Vagina (tissue), 2 donors: Measurements from ENCODE around the gene FBXL7. TPM values are rescaled to one million over a fixed set of nuclear protein-coding genes. Genes with fewer than 3 reads are reported as not detected.

Source experiments
- DNase-seq, 2 donors: peaks; one replicate each; pipeline ENCODE4 v3.0.0-alpha.2; 2017; ENCODE audit errors: extremely low spot score in 2 of 2
- H3K27ac ChIP-seq: fragments of 200-600 bp; sonication (generic); one replicate; pipeline ENCODE4 v1.5.1; 2019
- H3K27me3 ChIP-seq: fragments of 200-600 bp; sonication (generic); one replicate; pipeline ENCODE4 v1.5.1; 2019
- H3K36me3 ChIP-seq, 2 donors: fragments of 200-600 bp; sonication (generic); one replicate each; pipeline ENCODE4 v1.5.1; 2017 to 2019
- H3K4me1 ChIP-seq: fragments of 200-600 bp; sonication (generic); one replicate; pipeline ENCODE4 v1.5.1; 2019
- H3K4me3 ChIP-seq, 2 donors: fragments of 200-600 bp; sonication (generic); 1 replicate in 1 of 2; 2 replicates in 1 of 2; pipeline ENCODE4 v1.5.1; 2016 to 2019
- H3K9me3 ChIP-seq: fragments of 200-600 bp; sonication (generic); one replicate; pipeline ENCODE4 v1.5.1; 2019
- CTCF ChIP-seq, 3 experiments: fragments of 450-650 bp in 2 of 3; fragments of 200-600 bp in 1 of 3; sonication (generic) in 1 of 3; IDR thresholded peaks; one replicate each; pipeline ENCODE4 v1.5.1; 2017 to 2019; ENCODE audit warnings: antibody characterized with exemption in 3 of 3, mild to moderate bottlenecking in 2 of 3, moderate library complexity in 2 of 3
- POLR2A ChIP-seq, 2 donors: fragments of 450-650 bp; IDR thresholded peaks; one replicate each; pipeline ENCODE4 v1.6.1; 2017; ENCODE audit warnings: antibody characterized with exemption in 2 of 2, mild to moderate bottlenecking in 2 of 2, moderate library complexity in 2 of 2
- POLR2AphosphoS5 ChIP-seq, 2 donors: sonication (generic); formaldehyde crosslinking; IDR thresholded peaks; one replicate each; pipeline ENCODE4 v1.9.0; 2017; ENCODE audit warnings: antibody characterized with exemption in 2 of 2, mild to moderate bottlenecking in 2 of 2, low read depth in 1 of 2; ENCODE audit not compliant: insufficient read depth in 1 of 2
- intact Hi-C: fragments of 100-400 bp; cut with DNase I; formaldehyde crosslinking; loops from one replicate; pipeline ENCODE4 v1.15.1; 2023
- total RNA-seq: library from RNA; depleted of rRNA; stranded (reverse); fragments of >200 nt; gene quantifications from one replicate; pipeline ENCODE4 v1.2.3, GENCODE V29; 2016

Gene FBXL7
- total RNA-seq, 1 donor from 2014 or later = 21.1 TPM

- intact Hi-C loops = no loop called here
- Histone ChIP-seq H3K9me3 (no peaks in the 10 kb centered on the region), H3K4me1 (peaks cover 16% of the 10 kb centered on the region), H3K4me3 (no peak overlapping the region), H3K27ac (no peak overlapping the region), H3K36me3 (no peaks in the 10 kb centered on the region), H3K27me3 (no peaks in the 10 kb centered on the region)
- no peak for DNase-seq
- TF ChIP-seq CTCF (IDR thresholded peaks at IDR 0.05) = no peak
- TF ChIP-seq POLR2AphosphoS5 (IDR thresholded peaks at IDR 0.05; ENCODE audit: insufficient read depth in 1 of 2, low read depth in 1 of 2) = no peak
- no peak for TF ChIP-seq POLR2A (IDR thresholded peaks at IDR 0.05)
Observed at GRCh38 chr5:15529821-15530220, 29.8 kb downstream of the FBXL7 start.

- no peak overlapping the region for H3K4me3 ChIP-seq
- H3K9me3 ChIP-seq = no peaks in the 10 kb centered on the region
- no peak overlapping the region for H3K27ac ChIP-seq
- no peak for TF ChIP-seq POLR2AphosphoS5 (IDR thresholded peaks at IDR 0.05; ENCODE audit: insufficient read depth in 1 of 2, low read depth in 1 of 2)
- TF ChIP-seq POLR2A (IDR thresholded peaks at IDR 0.05) = no peak
- TF ChIP-seq CTCF (IDR thresholded peaks at IDR 0.05) = no peak
- H3K4me1 ChIP-seq = peaks cover 16% of the 10 kb centered on the region
- H3K36me3 ChIP-seq = no peaks in the 10 kb centered on the region
- no peaks in the 10 kb centered on the region for H3K27me3 ChIP-seq
- intact Hi-C loops = no loop called here
- DNase-seq = no peak
Observed at GRCh38 chr5:15533129-15533893, 33.3 kb downstream of the FBXL7 start.

GRCh38 chr5:15535938-15536337 lies 36.0 kb downstream of the FBXL7 start:
- DNase-seq = no peak
- no peak overlapping the region for H3K27ac ChIP-seq
- intact Hi-C loops = no loop called here
- TF ChIP-seq CTCF (IDR thresholded peaks at IDR 0.05) (no peak), POLR2AphosphoS5 (IDR thresholded peaks at IDR 0.05; ENCODE audit: insufficient read depth in 1 of 2, low read depth in 1 of 2) (no peak), POLR2A (IDR thresholded peaks at IDR 0.05) (no peak)
- H3K36me3 ChIP-seq = no peaks in the 10 kb centered on the region
- no peak overlapping the region for H3K4me3 ChIP-seq
- H3K27me3 ChIP-seq = no peaks in the 10 kb centered on the region
- peaks cover 16% of the 10 kb centered on the region for H3K4me1 ChIP-seq
- no peaks in the 10 kb centered on the region for H3K9me3 ChIP-seq

- H3K27ac ChIP-seq = no peak overlapping the region
- intact Hi-C loops = no loop called here
Observed at GRCh38 chr5:15538516-15538915, 38.5 kb downstream of the FBXL7 start.

More at GRCh38 chr5:15538516-15538915, 38.5 kb downstream of the FBXL7 start:
- H3K36me3 ChIP-seq = no peaks in the 10 kb centered on the region
- H3K9me3 ChIP-seq = no peaks in the 10 kb centered on the region
- H3K4me1 ChIP-seq = peaks cover 3% of the 10 kb centered on the region
- no peaks in the 10 kb centered on the region for H3K27me3 ChIP-seq
- DNase-seq = no peak
- no peak overlapping the region for H3K4me3 ChIP-seq
- no peak for TF ChIP-seq CTCF (IDR thresholded peaks at IDR 0.05)
- no peak for TF ChIP-seq POLR2AphosphoS5 (IDR thresholded peaks at IDR 0.05; ENCODE audit: insufficient read depth in 1 of 2, low read depth in 1 of 2)
- TF ChIP-seq POLR2A (IDR thresholded peaks at IDR 0.05) = no peak
